Duodenal mucosa (tissue), 2 donors: ENCODE results near the gene MEPE.
"Not testable (repeated sequence)": the region's sequence is repeated elsewhere in the genome, so short reads cannot be mapped to it uniquely, and the experiment has no call there.

Experiments used
- H3K27ac ChIP-seq: one replicate; pipeline ENCODE4 v1.7.0; 2013; ENCODE audit warnings: low read depth, low read length
- H3K27me3 ChIP-seq, 2 donors: one replicate each; pipeline ENCODE4 v1.7.0; 2013; ENCODE audit warnings: low read length in 2 of 2, control low read depth in 1 of 2; ENCODE audit not compliant: insufficient read depth in 2 of 2, control insufficient read depth in 1 of 2
- H3K36me3 ChIP-seq, 2 donors: one replicate each; pipeline ENCODE4 v1.7.0; 2013; ENCODE audit warnings: low read length in 2 of 2, control low read depth in 1 of 2; ENCODE audit not compliant: insufficient read depth in 2 of 2, control insufficient read depth in 1 of 2
- H3K4me1 ChIP-seq, 2 donors: one replicate each; pipeline ENCODE4 v1.7.0; 2013; ENCODE audit warnings: low read length in 2 of 2, control low read depth in 1 of 2; ENCODE audit not compliant: insufficient read depth in 2 of 2, control insufficient read depth in 1 of 2
- H3K4me3 ChIP-seq, 2 donors: one replicate each; pipeline ENCODE4 v1.7.0; 2013; ENCODE audit warnings: low read length in 2 of 2, low read depth in 1 of 2
- H3K9ac ChIP-seq, 2 donors: one replicate each; pipeline ENCODE4 v1.7.0; 2013; ENCODE audit warnings: low read length in 2 of 2, low read depth in 1 of 2
- H3K9me3 ChIP-seq, 2 donors: one replicate each; pipeline ENCODE4 v1.7.0; 2013; ENCODE audit warnings: low read length in 2 of 2, control low read depth in 1 of 2; ENCODE audit not compliant: control insufficient read depth in 1 of 2

MEPE gene

DNA sequence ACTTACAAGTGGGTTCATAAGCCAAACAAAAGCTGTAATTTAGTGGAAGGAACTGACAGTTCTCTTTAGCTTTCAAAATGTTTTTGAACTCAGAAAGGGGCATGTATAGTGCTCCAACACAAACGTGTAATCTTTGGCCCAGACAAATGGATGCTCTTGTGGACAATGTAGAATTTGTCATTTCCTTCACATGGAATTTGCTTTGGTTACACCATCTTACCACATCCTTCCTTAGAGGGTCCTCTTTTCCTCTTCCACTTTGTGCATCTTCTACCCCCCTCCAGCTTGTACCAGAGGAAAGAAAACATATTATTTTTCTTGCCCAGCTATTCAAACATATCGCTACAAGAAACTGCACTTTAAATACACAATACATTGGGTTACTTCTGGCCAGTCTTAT is 42.4 kb downstream of the MEPE start:
- H3K27me3 ChIP-seq = no peaks in the 10 kb centered on the region
- no peak overlapping the region for H3K9ac ChIP-seq
- H3K4me3 ChIP-seq = no peak overlapping the region
- no peak overlapping the region for H3K27ac ChIP-seq
- H3K9me3 ChIP-seq = no peaks in the 10 kb centered on the region
- no peaks in the 10 kb centered on the region for H3K4me1 ChIP-seq
- no peaks in the 10 kb centered on the region for H3K36me3 ChIP-seq

DNA sequence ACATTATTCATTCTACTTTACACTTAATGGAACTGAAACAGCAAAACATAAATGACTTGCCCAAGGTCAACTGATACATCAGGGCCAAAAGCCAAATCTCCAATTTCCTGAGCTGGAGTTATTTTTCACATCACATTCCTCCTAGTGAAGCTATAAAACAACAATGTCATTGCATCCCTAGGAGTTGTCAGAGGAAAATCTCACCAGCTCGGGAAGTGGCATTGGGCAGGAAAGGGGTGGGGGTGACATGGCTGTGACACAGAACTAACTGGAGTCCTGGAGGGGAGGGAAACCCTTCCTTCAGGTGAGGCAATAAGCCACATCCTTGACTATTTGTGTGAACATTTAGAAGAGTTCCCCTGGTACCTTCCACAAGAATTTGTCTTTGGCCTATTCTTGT is 47.3 kb downstream of the MEPE start:
- no peaks in the 10 kb centered on the region for H3K27me3 ChIP-seq
- no peak overlapping the region for H3K4me3 ChIP-seq
- no peak overlapping the region for H3K27ac ChIP-seq
- no peaks in the 10 kb centered on the region for H3K9me3 ChIP-seq
- no peaks in the 10 kb centered on the region for H3K4me1 ChIP-seq
- H3K36me3 ChIP-seq = no peaks in the 10 kb centered on the region
- H3K9ac ChIP-seq = no peak overlapping the region

DNA sequence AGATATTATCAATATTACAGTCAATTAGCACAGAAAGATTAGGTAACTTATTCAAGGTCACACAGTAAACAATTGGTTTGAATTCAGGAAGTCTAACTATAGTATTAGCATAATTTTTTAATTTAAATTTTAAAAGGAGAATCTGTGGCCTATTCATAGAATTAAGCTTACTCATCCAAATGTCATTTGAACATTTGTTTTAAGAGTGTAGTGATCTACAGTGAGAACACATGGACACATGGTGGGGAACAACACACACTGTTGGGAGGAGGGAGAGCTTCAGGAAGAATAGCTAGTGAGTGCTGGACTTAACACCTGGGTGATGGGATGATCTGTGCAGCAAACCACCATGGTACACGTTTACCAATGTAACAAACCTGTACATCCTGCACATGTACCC is 48.3 kb downstream of the MEPE start:
- H3K27ac ChIP-seq = no peak overlapping the region
- H3K9me3 ChIP-seq = no peaks in the 10 kb centered on the region
- no peaks in the 10 kb centered on the region for H3K36me3 ChIP-seq
- H3K27me3 ChIP-seq = no peaks in the 10 kb centered on the region
- H3K4me1 ChIP-seq = no peaks in the 10 kb centered on the region
- H3K4me3 ChIP-seq = no peak overlapping the region
- no peak overlapping the region for H3K9ac ChIP-seq

DNA sequence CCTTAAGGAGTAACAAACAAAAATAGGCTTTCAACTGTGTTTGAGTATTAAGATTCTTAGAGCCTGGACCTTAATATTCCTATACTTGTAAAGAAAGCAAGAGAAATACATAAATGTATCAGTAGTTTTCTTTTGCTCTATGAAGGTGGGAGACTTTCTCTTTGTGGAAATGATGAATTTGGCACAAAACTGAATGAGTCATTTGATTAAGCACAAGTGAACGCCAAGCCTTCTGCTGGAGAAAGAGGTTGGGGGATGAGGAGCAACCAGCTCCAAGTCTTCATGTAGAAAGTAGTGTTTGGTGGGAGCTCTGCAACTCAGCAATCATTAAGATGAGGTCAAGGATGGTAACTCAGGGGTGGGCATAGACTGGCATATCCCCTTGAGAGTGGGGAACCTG is 49.6 kb downstream of the MEPE start:
- no peak overlapping the region for H3K27ac ChIP-seq
- no peaks in the 10 kb centered on the region for H3K36me3 ChIP-seq
- H3K27me3 ChIP-seq = no peaks in the 10 kb centered on the region
- no peak overlapping the region for H3K9ac ChIP-seq
- no peaks in the 10 kb centered on the region for H3K4me1 ChIP-seq
- H3K4me3 ChIP-seq = no peak overlapping the region
- H3K9me3 ChIP-seq = no peaks in the 10 kb centered on the region

DNA sequence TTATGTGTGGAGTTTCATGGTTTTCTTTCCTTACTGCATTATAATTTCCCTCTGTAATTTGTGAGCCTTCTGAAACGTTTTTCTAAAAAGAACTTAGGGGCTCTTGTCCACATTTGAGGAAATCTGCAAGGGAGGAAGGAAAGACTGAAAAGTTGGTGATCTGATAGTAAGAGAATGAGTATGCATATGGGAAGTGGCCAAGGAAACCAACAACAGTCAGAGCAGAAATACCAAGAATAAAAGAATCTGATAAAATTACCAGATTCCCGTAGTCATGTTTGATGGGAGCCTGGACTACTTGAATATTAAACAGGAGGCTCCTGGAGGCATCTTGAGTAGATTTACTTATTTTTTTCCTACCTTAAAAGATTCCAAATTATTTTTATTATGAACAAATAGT is 50.1 kb downstream of the MEPE start:
- Histone ChIP-seq H3K9me3 (no peaks in the 10 kb centered on the region), H3K27ac (no peak overlapping the region), H3K4me3 (no peak overlapping the region), H3K27me3 (no peaks in the 10 kb centered on the region), H3K4me1 (no peaks in the 10 kb centered on the region), H3K9ac (no peak overlapping the region), H3K36me3 (no peaks in the 10 kb centered on the region)

DNA sequence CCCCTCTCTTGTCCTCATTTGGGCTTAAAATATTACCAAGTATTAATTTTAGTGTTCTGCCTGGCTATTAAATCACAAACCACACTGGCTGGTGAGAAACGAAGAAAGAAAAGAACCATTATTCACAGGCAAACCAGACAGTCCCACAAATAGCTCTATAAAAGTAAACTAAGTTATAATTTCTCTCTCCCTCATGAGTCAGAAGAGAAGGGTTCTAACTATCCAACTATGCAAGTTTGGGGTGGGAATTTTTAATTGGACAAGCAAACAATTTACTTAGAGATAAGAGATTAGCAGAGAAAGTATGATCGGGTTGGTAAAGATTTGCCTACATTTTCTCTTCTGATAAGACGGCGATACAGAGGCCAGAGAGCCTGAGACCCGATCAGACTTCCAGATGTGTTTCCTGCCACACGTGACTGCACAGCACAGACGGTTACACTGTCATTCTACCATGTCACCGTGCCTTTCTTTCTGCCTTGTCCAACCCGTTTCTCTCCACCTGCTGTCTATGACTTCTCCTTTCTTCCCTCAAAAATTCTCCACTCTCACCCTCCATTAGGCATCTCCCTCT is 52.3 kb downstream of the MEPE start:
- no peak overlapping the region for H3K27ac ChIP-seq
- no peak overlapping the region for H3K4me3 ChIP-seq
- H3K9me3 ChIP-seq = no peaks in the 10 kb centered on the region
- no peaks in the 10 kb centered on the region for H3K4me1 ChIP-seq
- no peaks in the 10 kb centered on the region for H3K27me3 ChIP-seq
- H3K36me3 ChIP-seq = no peaks in the 10 kb centered on the region
- no peak overlapping the region for H3K9ac ChIP-seq

DNA sequence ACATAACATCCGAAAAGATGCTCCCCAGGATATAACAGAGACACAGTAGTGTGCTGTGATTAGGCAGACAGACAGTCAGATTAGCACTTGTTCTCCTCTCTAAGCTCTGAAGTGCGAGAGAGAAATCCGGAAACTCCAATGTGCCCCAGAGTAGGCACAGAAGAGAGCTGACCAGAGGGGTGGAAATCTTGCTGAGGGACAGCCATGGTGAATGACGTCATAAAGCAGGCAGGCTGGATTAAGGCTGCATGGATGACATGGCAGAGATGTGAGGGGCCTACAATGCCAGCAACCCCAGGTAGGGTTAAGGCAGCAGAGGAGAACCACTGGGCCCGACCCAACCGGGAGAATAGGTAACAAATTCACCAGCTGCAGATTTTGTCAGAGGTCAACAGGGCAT is 53.3 kb downstream of the MEPE start:
- Histone ChIP-seq H3K4me1 (no peaks in the 10 kb centered on the region), H3K27me3 (no peaks in the 10 kb centered on the region), H3K27ac (no peak overlapping the region), H3K9ac (no peak overlapping the region), H3K4me3 (no peak overlapping the region), H3K36me3 (no peaks in the 10 kb centered on the region), H3K9me3 (no peaks in the 10 kb centered on the region)

DNA sequence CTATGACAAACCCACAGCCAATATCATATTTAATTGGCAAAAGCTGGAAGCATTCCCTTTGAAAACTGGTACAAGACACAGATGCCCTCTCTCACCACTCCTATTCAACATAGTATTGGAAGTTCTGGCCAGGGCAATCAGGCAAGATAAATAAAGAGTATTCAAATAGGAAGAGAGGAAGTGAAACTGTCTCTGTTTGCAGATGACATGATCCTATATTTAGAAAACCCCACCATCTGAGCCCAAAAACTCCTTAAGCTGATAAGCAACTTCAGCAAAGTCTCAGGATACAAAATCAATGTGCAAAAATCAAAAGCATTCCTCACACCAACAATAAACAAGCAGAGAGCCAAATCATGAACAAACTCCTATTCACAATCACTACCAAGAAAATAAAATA is 58.0 kb downstream of the MEPE start:
- not testable (repeated sequence) for H3K27ac ChIP-seq, H3K36me3 ChIP-seq, H3K9ac ChIP-seq, H3K4me3 ChIP-seq, H3K4me1 ChIP-seq, H3K9me3 ChIP-seq, H3K27me3 ChIP-seq

DNA sequence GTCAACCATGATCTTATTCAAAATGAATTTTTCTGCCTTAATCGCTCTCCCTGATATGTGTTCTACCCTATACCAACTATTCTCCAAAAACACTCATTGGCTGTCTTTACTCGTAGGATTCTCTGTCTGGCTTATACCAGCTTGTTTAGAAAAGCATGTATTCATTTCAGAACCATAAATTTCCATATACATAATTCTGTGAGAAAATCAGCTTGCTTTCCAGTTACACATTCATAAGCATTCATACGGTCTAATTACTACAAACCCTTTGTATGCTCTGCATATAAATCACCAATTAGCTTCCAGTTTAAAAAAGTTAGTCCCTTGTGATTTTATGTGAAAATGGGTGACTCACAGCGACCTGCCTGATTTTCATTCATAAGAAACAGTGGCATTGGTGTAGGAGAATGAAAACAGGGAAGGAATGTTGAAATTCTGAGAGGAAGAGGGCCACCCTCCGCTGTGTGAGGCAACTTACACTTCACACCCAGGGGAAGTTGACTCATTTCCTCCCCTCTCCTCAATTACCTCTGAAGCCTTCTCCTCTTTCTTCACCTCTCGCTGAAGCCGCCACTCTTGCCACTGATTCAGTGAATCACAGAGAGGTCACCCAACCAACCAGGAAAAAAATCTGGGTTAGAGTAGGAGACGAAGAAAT is 63.3 kb downstream of the MEPE start:
- Histone ChIP-seq H3K9me3 (no peaks in the 10 kb centered on the region), H3K4me3 (no peak overlapping the region), H3K27ac (no peak overlapping the region), H3K4me1 (no peaks in the 10 kb centered on the region), H3K36me3 (no peaks in the 10 kb centered on the region), H3K27me3 (no peaks in the 10 kb centered on the region), H3K9ac (no peak overlapping the region)
